Mononuclear cell (primary cell): ENCODE results near the gene OR10A6. TPM values are rescaled to one million over a fixed set of nuclear protein-coding genes. Genes with fewer than 3 reads are reported as not detected.

ENCODE experiments used
- H3K27me3 ChIP-seq: 2 replicates; pipeline ENCODE4 v1.6.0; 2011; ENCODE audit warnings: low read length, control low read depth; ENCODE audit not compliant: insufficient read depth
- H3K4me1 ChIP-seq: 2 replicates; pipeline ENCODE4 v1.5.1; 2011; ENCODE audit warnings: mild to moderate bottlenecking, low read length, control low read depth; ENCODE audit not compliant: insufficient read depth
- H3K4me3 ChIP-seq: 2 replicates; pipeline ENCODE4 v1.5.1; 2011; ENCODE audit warnings: mild to moderate bottlenecking, low read length, moderate library complexity
- H3K9me3 ChIP-seq: 2 replicates; pipeline ENCODE4 v1.5.1; 2011; ENCODE audit warnings: low read depth, mild to moderate bottlenecking, control low read depth, low read length
- total RNA-seq: library from RNA; depleted of rRNA; stranded (reverse); fragments of >200 nt; gene quantifications from one replicate; pipeline ENCODE4 v1.2.3, GENCODE V29; 2012

The OR10A6 gene
- total RNA-seq, 1 donor: not detected

- Histone ChIP-seq H3K4me3 (no peak within 1 kb of the TSS), H3K4me1 (no peaks in the 10 kb centered on the region), H3K9me3 (peaks cover 16% of the 10 kb centered on the region), H3K27me3 (no peaks in the 10 kb centered on the region)
Observed at GRCh38 chr11:7941608-7942007, 10.5 kb upstream of the OR10A6 start, which contains the start of gene OR10A3. Gene OR10A3 (minus strand): TSS chr11:7941708. CDS start chr11:7939520, 2,188 bp downstream.

GRCh38 chr11:7941146-7941545 is 10.1 kb upstream of the OR10A6 start:
- H3K4me3 ChIP-seq: no peak overlapping the region
- no peaks in the 10 kb centered on the region for H3K27me3 ChIP-seq
- peaks cover 16% of the 10 kb centered on the region for H3K9me3 ChIP-seq
- no peaks in the 10 kb centered on the region for H3K4me1 ChIP-seq

GRCh38 chr11:7936615-7937014 is 5.5 kb upstream of the OR10A6 start:
- no peaks in the 10 kb centered on the region for H3K4me1 ChIP-seq
- H3K9me3 ChIP-seq: no peaks in the 10 kb centered on the region
- H3K27me3 ChIP-seq: peaks cover 1% of the 10 kb centered on the region
- H3K4me3 ChIP-seq: no peak overlapping the region

- H3K4me1 ChIP-seq: no peaks in the 10 kb centered on the region
- no peak overlapping the region for H3K4me3 ChIP-seq
- H3K9me3 ChIP-seq: no peaks in the 10 kb centered on the region
- H3K27me3 ChIP-seq: peaks cover 14% of the 10 kb centered on the region
Observed at GRCh38 chr11:7927635-7928034, 3.4 kb downstream of the OR10A6 start.

- no peak overlapping the region for H3K4me3 ChIP-seq
- no peaks in the 10 kb centered on the region for H3K4me1 ChIP-seq
- peaks cover 6% of the 10 kb centered on the region for H3K27me3 ChIP-seq
- no peaks in the 10 kb centered on the region for H3K9me3 ChIP-seq
Observed at GRCh38 chr11:7924536-7924935, 6.5 kb downstream of the OR10A6 start.

- H3K27me3 ChIP-seq: no peaks in the 10 kb centered on the region
- H3K4me3 ChIP-seq: no peak overlapping the region
- H3K9me3 ChIP-seq: no peaks in the 10 kb centered on the region
- H3K4me1 ChIP-seq: no peaks in the 10 kb centered on the region
Observed at GRCh38 chr11:7918141-7918540, 12.9 kb downstream of the OR10A6 start.

GRCh38 chr11:7911011-7911410 is 20.1 kb downstream of the OR10A6 start:
- Histone ChIP-seq H3K4me1 (no peaks in the 10 kb centered on the region), H3K27me3 (no peaks in the 10 kb centered on the region), H3K4me3 (no peak overlapping the region), H3K9me3 (no peaks in the 10 kb centered on the region)

GRCh38 chr11:7910286-7910788 is 20.7 kb downstream of the OR10A6 start:
- no peaks in the 10 kb centered on the region for H3K9me3 ChIP-seq
- no peaks in the 10 kb centered on the region for H3K27me3 ChIP-seq
- H3K4me1 ChIP-seq: no peaks in the 10 kb centered on the region
- no peak overlapping the region for H3K4me3 ChIP-seq

- H3K27me3 ChIP-seq: no peaks in the 10 kb centered on the region
- no peaks in the 10 kb centered on the region for H3K9me3 ChIP-seq
Observed at GRCh38 chr11:7909585-7910285, 21.3 kb downstream of the OR10A6 start.

GRCh38 chr11:7907121-7907520 is 23.9 kb downstream of the OR10A6 start:
- no peaks in the 10 kb centered on the region for H3K9me3 ChIP-seq
- H3K4me1 ChIP-seq: no peaks in the 10 kb centered on the region
- no peaks in the 10 kb centered on the region for H3K27me3 ChIP-seq
- no peak overlapping the region for H3K4me3 ChIP-seq

More at GRCh38 chr11:7909585-7910285, 21.3 kb downstream of the OR10A6 start:
- Histone ChIP-seq H3K4me3 (no peak overlapping the region), H3K4me1 (no peaks in the 10 kb centered on the region)

GRCh38 chr11:7906481-7906880 is 24.6 kb downstream of the OR10A6 start:
- Histone ChIP-seq H3K4me3 (no peak overlapping the region), H3K4me1 (no peaks in the 10 kb centered on the region), H3K9me3 (no peaks in the 10 kb centered on the region), H3K27me3 (no peaks in the 10 kb centered on the region)

- no peaks in the 10 kb centered on the region for H3K27me3 ChIP-seq
- no peaks in the 10 kb centered on the region for H3K4me1 ChIP-seq
- no peak overlapping the region for H3K4me3 ChIP-seq
Observed at GRCh38 chr11:7905961-7906429, 25.1 kb downstream of the OR10A6 start.

GRCh38 chr11:7905549-7905948 is 25.5 kb downstream of the OR10A6 start:
- Histone ChIP-seq H3K9me3 (no peaks in the 10 kb centered on the region), H3K4me3 (no peak overlapping the region), H3K27me3 (no peaks in the 10 kb centered on the region)

More at GRCh38 chr11:7905961-7906429, 25.1 kb downstream of the OR10A6 start:
- no peaks in the 10 kb centered on the region for H3K9me3 ChIP-seq

GRCh38 chr11:7904917-7905316 is 26.2 kb downstream of the OR10A6 start:
- Histone ChIP-seq H3K9me3 (no peaks in the 10 kb centered on the region), H3K4me1 (no peaks in the 10 kb centered on the region), H3K4me3 (no peak overlapping the region), H3K27me3 (no peaks in the 10 kb centered on the region)

More at GRCh38 chr11:7905549-7905948, 25.5 kb downstream of the OR10A6 start:
- no peaks in the 10 kb centered on the region for H3K4me1 ChIP-seq

GRCh38 chr11:7903940-7904339 is 27.1 kb downstream of the OR10A6 start:
- Histone ChIP-seq H3K27me3 (no peaks in the 10 kb centered on the region), H3K9me3 (no peaks in the 10 kb centered on the region), H3K4me3 (no peak overlapping the region), H3K4me1 (no peaks in the 10 kb centered on the region)
